AG04449 (cell line): Measurements from ENCODE around the gene PRR29.

Experiments used
- CTCF ChIA-PET: fragments of 350-600 bp; formaldehyde crosslinking; extraction: SDS; loops from one replicate; lab custom pipeline; 2021; ENCODE audit warnings: antibody characterized with exemption; lab: Yijun Ruan, JAX
- POLR2A ChIA-PET: fragments of 400-600, 350-600 bp; formaldehyde crosslinking; extraction: SDS; loops from one replicate; lab custom pipeline; 2020; ENCODE audit warnings: antibody characterized with exemption, inconsistent platforms; lab: Yijun Ruan, JAX
- DNase-seq: peaks from one replicate; pipeline ENCODE4 v3.0.0-alpha.2; 2010; ENCODE audit warnings: low read depth, low spot score
- H3K4me3 ChIP-seq: 2 replicates; pipeline ENCODE4 v1.5.1; 2011; ENCODE audit warnings: low read depth, mild to moderate bottlenecking, control low read depth, low read length
- TF ChIP-seq, protein P1 (sequence below): IDR thresholded peaks from one replicate; pipeline ENCODE4 v1.5.1; 2011; ENCODE audit warnings: mild to moderate bottlenecking, moderate library complexity, low read length, control low read depth, inconsistent platforms; ENCODE audit not compliant: insufficient read depth; ENCODE audit errors: missing control alignments

Gene PRR29

DNA sequence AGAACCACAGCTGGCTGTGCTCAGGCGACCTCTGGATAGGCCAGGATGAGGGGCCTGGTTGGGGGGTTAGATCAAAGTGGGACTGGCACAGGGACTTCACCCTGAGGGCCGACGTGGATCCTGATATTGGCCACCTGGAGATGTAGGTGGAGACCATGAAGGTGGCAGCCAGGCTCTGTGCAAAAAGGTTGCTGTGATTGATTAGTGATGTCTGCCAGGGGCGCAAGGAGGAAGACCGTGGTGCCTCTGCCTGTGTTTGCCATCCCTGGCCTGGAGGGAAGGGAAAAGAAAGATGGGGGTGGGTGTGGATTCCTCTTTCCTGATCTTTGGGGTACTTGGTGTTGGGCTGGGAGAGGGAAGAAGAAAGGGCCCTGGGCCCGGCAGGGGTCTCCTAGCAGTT lies 24.9 kb upstream of the PRR29 start:
- TF ChIP-seq, protein P1, sequence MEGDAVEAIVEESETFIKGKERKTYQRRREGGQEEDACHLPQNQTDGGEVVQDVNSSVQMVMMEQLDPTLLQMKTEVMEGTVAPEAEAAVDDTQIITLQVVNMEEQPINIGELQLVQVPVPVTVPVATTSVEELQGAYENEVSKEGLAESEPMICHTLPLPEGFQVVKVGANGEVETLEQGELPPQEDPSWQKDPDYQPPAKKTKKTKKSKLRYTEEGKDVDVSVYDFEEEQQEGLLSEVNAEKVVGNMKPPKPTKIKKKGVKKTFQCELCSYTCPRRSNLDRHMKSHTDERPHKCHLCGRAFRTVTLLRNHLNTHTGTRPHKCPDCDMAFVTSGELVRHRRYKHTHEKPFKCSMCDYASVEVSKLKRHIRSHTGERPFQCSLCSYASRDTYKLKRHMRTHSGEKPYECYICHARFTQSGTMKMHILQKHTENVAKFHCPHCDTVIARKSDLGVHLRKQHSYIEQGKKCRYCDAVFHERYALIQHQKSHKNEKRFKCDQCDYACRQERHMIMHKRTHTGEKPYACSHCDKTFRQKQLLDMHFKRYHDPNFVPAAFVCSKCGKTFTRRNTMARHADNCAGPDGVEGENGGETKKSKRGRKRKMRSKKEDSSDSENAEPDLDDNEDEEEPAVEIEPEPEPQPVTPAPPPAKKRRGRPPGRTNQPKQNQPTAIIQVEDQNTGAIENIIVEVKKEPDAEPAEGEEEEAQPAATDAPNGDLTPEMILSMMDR, result no peak
- POLR2A ChIA-PET, result no interaction called here
- H3K4me3 ChIP-seq, result no peak overlapping the region
- DNase-seq, result no peak
- CTCF ChIA-PET, result interaction anchor here (1.2 to 2.5 kb wide), 3 partner anchors 27 to 160 kb away, joined by 3 to 11 read pairs (median 6); no protein-coding TSS in a partner anchor

DNA sequence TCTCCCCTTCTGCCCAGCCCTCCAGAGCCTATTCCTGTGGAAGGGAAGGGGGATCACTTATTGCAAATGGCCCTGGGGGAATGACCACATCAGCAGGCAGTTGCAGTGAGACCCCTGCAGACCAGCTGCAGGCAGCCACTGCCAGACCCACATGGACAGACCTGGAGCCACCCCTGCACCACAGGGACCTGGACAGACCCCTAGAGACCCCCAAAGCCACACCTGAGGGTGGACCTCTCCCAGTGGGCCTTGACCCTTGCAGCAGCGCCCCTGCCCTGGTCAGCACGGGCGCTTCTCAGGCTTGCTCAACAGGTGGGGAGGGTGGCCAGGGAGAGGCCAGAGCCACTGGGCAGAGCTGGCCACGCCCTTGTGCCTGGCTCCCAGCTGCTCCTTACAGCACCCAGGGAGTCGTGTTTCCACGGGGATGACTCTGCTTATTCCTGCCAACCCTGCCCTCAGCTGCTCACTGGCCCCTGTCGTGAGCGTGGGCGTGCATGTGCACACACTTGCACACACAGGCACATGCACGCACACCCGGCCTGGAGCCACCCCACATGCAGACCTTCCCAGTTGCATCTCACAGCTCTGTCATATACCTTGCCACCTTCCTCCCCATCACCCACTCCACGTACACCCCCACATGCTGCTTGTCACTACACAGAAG lies 24.1 kb upstream of the PRR29 start:
- ChIA-PET CTCF (interaction anchor here (1.0 to 3.1 kb wide), 5 partner anchors 28 to 160 kb away, joined by 3 to 11 read pairs (median 6); partner anchors contain the start of gene CSHL1), POLR2A (no interaction called here)
- DNase-seq, result no peak
- TF ChIP-seq, protein P1, result no peak
- no peak overlapping the region for H3K4me3 ChIP-seq

DNA sequence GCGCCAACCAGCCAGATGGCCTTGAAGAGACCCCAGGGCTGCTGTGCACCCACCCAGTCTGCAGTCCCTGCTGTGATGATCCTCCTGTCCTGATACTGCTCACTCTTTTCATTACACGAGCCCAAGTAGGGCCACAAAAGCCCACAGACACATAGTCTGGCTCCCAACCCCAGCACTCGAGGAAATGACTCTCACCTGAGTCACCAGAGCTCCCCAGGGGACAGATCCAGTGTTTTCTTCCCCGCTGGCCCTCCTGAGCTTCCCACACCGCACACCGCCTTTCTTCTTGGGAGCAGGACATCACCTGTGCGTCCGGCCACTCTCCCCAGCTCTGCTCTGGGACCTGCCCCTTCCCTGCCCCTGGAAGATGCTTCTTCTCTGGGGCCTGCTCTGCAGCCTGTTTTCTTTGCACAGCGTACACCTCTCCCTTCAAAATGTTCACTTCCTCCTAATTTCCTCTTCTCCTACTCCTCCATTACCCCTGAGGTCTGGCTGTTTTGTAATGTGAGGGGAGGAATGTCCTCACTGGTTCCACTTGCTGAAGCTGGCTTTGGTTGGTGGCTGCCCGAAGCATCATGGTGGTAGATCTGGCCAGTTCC lies 23.5 kb upstream of the PRR29 start:
- DNase-seq, result no peak
- TF ChIP-seq, protein P1, result no peak
- no peak overlapping the region for H3K4me3 ChIP-seq
- ChIA-PET CTCF (interaction anchor here (0.6 to 3.1 kb wide), 7 partner anchors 11 to 159 kb away, joined by 3 to 11 read pairs (median 5); partner anchors contain the start of gene CSHL1), POLR2A (no interaction called here)

DNA sequence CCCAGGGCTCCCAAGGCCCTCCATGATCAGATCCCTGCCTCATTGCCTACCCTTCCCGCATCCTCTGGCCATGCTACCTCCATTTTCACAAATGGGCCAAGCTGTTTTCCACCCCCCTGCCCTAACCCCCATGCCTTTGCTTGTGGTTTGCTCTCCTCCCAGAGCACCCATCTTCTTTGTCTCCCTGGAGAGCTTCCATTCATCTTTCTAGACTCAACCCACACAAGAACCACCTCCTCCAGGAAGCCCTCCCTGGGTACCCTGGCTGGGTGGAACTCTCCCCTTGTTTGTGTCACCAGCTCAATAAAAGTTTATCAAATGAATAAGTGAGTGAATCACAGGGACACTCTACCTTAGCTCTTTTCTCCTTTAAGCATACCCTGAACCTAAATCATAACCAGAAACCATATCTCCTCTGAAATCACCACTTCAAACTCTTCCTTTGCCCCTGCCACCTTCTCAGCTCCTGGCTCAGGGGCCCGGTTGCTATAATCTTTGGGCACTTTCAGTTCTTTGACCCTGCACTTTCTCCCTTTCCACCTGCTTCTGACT lies 22.5 kb upstream of the PRR29 start:
- ChIA-PET CTCF (interaction anchor here (0.8 to 3.1 kb wide), 9 partner anchors 9 to 158 kb away, joined by 3 to 11 read pairs (median 5); no protein-coding TSS in a partner anchor), POLR2A (no interaction called here)

DNA sequence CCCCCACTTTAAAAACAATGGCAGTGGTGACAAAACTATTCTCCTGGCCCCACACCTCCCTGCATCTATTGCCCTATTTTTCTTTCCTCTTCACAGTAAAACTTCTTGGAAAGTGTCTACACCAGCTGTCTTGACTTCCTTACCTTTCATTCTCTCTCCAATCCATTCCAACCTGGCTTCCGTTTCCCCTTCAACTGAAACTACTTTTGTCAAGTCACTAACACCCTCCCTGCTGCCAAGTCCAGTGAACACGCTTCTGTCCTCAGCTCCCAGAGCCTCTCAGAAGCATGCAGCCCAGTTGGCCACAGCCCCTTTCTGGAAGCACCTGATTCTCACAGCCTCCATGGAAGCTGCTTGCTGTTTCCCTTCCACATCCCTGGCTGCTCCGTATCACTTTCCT lies 21.4 kb upstream of the PRR29 start:
- no peak for DNase-seq
- POLR2A ChIA-PET, result no interaction called here
- no peak overlapping the region for H3K4me3 ChIP-seq
- CTCF ChIA-PET, result interaction anchor here (1.3 to 3.1 kb wide), 6 partner anchors 10 to 157 kb away, joined by 4 to 11 read pairs (median 6); partner anchors contain the start of gene GH1
- TF ChIP-seq, protein P1, result no peak

More for the DNA sequence above, 22.5 kb upstream of the PRR29 start:
- no peak for DNase-seq
- TF ChIP-seq, protein P1, result no peak
- no peak overlapping the region for H3K4me3 ChIP-seq
